ENCODE results near the gene MTG2.

The MTG2 gene

GRCh38 chr20:62177307-62177706 lies 5.5 kb upstream of the MTG2 start:
- no peaks in the 10 kb centered on the region for H3K27me3 Mint-ChIP-seq (ENCODE audit: low read depth)
- TF ChIP-seq CTCF (IDR thresholded peaks at IDR 0.05; ENCODE audit: unreplicated experiment in 3 of 3) = no peak
- no peak overlapping the region for H3K27ac Mint-ChIP-seq

GRCh38 chr20:62178316-62179161 lies 4.3 kb upstream of the MTG2 start:
- no peak overlapping the region for H3K4me3 Mint-ChIP-seq
- no peaks in the 10 kb centered on the region for H3K9me3 Mint-ChIP-seq
- peaks cover 21% of the 10 kb centered on the region for H3K36me3 Mint-ChIP-seq (ENCODE audit: low read depth)
- TF ChIP-seq CTCF (IDR thresholded peaks at IDR 0.05; ENCODE audit: unreplicated experiment in 3 of 3) = no peak
- no peaks in the 10 kb centered on the region for H3K27me3 Mint-ChIP-seq (ENCODE audit: low read depth)
- H3K27ac Mint-ChIP-seq = no peak overlapping the region
- peaks cover 3% of the 10 kb centered on the region for H3K4me1 Mint-ChIP-seq

More at GRCh38 chr20:62177307-62177706, 5.5 kb upstream of the MTG2 start:
- Mint-ChIP-seq H3K4me1 (no peaks in the 10 kb centered on the region), H3K36me3 (ENCODE audit: low read depth) (peaks cover 21% of the 10 kb centered on the region), H3K4me3 (no peak overlapping the region), H3K9me3 (no peaks in the 10 kb centered on the region)

GRCh38 chr20:62179162-62179504 lies 3.7 kb upstream of the MTG2 start:
- no peaks in the 10 kb centered on the region for H3K27me3 Mint-ChIP-seq (ENCODE audit: low read depth)
- H3K4me1 Mint-ChIP-seq = peaks cover 6% of the 10 kb centered on the region
- H3K9me3 Mint-ChIP-seq = no peaks in the 10 kb centered on the region
- H3K36me3 Mint-ChIP-seq (ENCODE audit: low read depth) = peaks cover 17% of the 10 kb centered on the region
- H3K4me3 Mint-ChIP-seq = no peak overlapping the region
- TF ChIP-seq CTCF (IDR thresholded peaks at IDR 0.05; ENCODE audit: unreplicated experiment in 3 of 3) = no peak
- H3K27ac Mint-ChIP-seq = no peak overlapping the region

GRCh38 chr20:62181808-62182207 lies 1.0 kb upstream of the MTG2 start:
- H3K9me3 Mint-ChIP-seq = no peaks in the 10 kb centered on the region
- no peak for TF ChIP-seq CTCF (IDR thresholded peaks at IDR 0.05; ENCODE audit: unreplicated experiment in 3 of 3)
- peaks cover 8% of the 10 kb centered on the region for H3K4me1 Mint-ChIP-seq
- H3K27ac Mint-ChIP-seq = peak overlapping the region; percentile 73 to 93 (median 87)
- H3K4me3 Mint-ChIP-seq = peak overlapping the region; percentile 91 to 96 (median 96)
- peaks cover 4% of the 10 kb centered on the region for H3K36me3 Mint-ChIP-seq (ENCODE audit: low read depth)
- H3K27me3 Mint-ChIP-seq (ENCODE audit: low read depth) = no peaks in the 10 kb centered on the region

GRCh38 chr20:62183426-62184142 lies 756 bp downstream of the MTG2 start:
- peak overlapping the region; percentile 73 to 90 (median 87) for H3K27ac Mint-ChIP-seq
- H3K4me3 Mint-ChIP-seq = peak overlapping the region; percentile 91 to 96 (median 94)
- no peak for TF ChIP-seq CTCF (IDR thresholded peaks at IDR 0.05; ENCODE audit: unreplicated experiment in 3 of 3)
- H3K9me3 Mint-ChIP-seq = no peaks in the 10 kb centered on the region
- H3K36me3 Mint-ChIP-seq (ENCODE audit: low read depth) = peaks cover 4% of the 10 kb centered on the region
- H3K27me3 Mint-ChIP-seq (ENCODE audit: low read depth) = no peaks in the 10 kb centered on the region
- H3K4me1 Mint-ChIP-seq = peaks cover 11% of the 10 kb centered on the region

All from nephron (organoid).